Cardiac fibroblast (primary cell): ENCODE measurements around the gene MPZL3.

ENCODE experiments used
- DNase-seq, 2 donors: peaks; one replicate each; pipeline versions ENCODE4 v3.0.0 to v3.0.0-alpha.2; 2010; ENCODE audit warnings: low read depth in 2 of 2
- H3K4me3 ChIP-seq, 2 donors: replicated peaks in 1 of 2; 1 replicate in 1 of 2; 2 replicates in 1 of 2; pipeline ENCODE4 v1.5.1; 2011; ENCODE audit warnings: low read depth in 2 of 2, low read length in 2 of 2, mild to moderate bottlenecking in 2 of 2, moderate library complexity in 1 of 2
- CTCF ChIP-seq: IDR thresholded peaks from one replicate; pipeline ENCODE4 v1.5.1; 2011; ENCODE audit warnings: low read depth, mild to moderate bottlenecking, low read length, inconsistent platforms

Gene MPZL3

DNA sequence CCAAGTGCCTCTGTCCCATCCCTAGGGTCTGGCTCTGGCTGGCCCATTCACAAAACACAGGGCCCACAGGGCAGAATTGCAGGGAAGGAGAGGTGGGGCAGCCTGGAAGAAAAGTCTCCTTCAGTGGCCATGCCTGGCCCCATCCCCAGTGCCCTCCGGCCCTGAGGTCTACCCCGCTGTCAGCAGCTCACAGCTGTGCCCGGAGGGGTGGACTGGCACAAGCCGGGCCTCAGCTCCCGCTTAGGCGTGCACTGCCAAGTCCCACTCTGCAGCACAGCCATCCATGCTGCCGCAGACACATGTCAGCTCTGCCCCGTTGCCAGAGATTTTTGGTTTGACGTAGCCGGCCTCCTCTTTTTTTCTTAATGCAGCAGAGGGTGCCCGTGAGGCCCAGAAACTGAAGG is 71.9 kb downstream of the MPZL3 start:
- DNase-seq, result peak; percentile 25 to 30
- TF ChIP-seq CTCF, result no peak
- H3K4me3 ChIP-seq, result no peak overlapping the region

- TF ChIP-seq CTCF, result no peak
- no peak overlapping the region for H3K4me3 ChIP-seq
These were observed 75.4 kb downstream of the MPZL3 start for GRCh38 chr11:118176778-118177134.

More at GRCh38 chr11:118176778-118177134, 75.4 kb downstream of the MPZL3 start:
- DNase-seq, result no peak
